Vagina (tissue), 2 donors: ENCODE data around the gene ASCC3.

ENCODE experiments used
- POLR2A ChIP-seq, 2 donors: fragments of 450-650 bp; IDR thresholded peaks; one replicate each; pipeline ENCODE4 v1.6.1; 2017; ENCODE audit warnings: antibody characterized with exemption in 2 of 2, mild to moderate bottlenecking in 2 of 2, moderate library complexity in 2 of 2
- POLR2AphosphoS5 ChIP-seq, 2 donors: sonication (generic); formaldehyde crosslinking; IDR thresholded peaks; one replicate each; pipeline ENCODE4 v1.9.0; 2017; ENCODE audit warnings: antibody characterized with exemption in 2 of 2, mild to moderate bottlenecking in 2 of 2, low read depth in 1 of 2; ENCODE audit not compliant: insufficient read depth in 1 of 2
- TF ChIP-seq, protein P1 (sequence below), 3 experiments: fragments of 450-650 bp in 2 of 3; fragments of 200-600 bp in 1 of 3; sonication (generic) in 1 of 3; IDR thresholded peaks; one replicate each; pipeline ENCODE4 v1.5.1; 2017 to 2019; ENCODE audit warnings: antibody characterized with exemption in 3 of 3, mild to moderate bottlenecking in 2 of 3, moderate library complexity in 2 of 3

- no peak for TF ChIP-seq POLR2A (IDR thresholded peaks at IDR 0.05)
- TF ChIP-seq, protein P1, sequence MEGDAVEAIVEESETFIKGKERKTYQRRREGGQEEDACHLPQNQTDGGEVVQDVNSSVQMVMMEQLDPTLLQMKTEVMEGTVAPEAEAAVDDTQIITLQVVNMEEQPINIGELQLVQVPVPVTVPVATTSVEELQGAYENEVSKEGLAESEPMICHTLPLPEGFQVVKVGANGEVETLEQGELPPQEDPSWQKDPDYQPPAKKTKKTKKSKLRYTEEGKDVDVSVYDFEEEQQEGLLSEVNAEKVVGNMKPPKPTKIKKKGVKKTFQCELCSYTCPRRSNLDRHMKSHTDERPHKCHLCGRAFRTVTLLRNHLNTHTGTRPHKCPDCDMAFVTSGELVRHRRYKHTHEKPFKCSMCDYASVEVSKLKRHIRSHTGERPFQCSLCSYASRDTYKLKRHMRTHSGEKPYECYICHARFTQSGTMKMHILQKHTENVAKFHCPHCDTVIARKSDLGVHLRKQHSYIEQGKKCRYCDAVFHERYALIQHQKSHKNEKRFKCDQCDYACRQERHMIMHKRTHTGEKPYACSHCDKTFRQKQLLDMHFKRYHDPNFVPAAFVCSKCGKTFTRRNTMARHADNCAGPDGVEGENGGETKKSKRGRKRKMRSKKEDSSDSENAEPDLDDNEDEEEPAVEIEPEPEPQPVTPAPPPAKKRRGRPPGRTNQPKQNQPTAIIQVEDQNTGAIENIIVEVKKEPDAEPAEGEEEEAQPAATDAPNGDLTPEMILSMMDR (IDR thresholded peaks at IDR 0.05), result no peak
- TF ChIP-seq POLR2AphosphoS5 (IDR thresholded peaks at IDR 0.05; ENCODE audit: insufficient read depth in 1 of 2, low read depth in 1 of 2), result no peak
These were observed 408.5 kb downstream of the ASCC3 start for GRCh38 chr6:100472674-100473073.
